HepG2 (cell line): ENCODE results near the gene ERF. TPM values are rescaled to one million over a fixed set of nuclear protein-coding genes. Genes with fewer than 3 reads are reported as not detected.

Experiments used
- ATM ChIP-seq: fragments of 450-650 bp; IDR thresholded peaks from 2 replicates; pipeline ENCODE4 v1.7.1; 2017; ENCODE audit warnings: mild to moderate bottlenecking, borderline replicate concordance
- DR1 ChIP-seq: sonication (generic); formaldehyde crosslinking; IDR thresholded peaks from 2 replicates; pipeline ENCODE4 v1.8.0; 2021; ENCODE audit warnings: mild to moderate bottlenecking, missing genetic modification reagents, inconsistent platforms
- HNRNPL ChIP-seq: fragments of 200-400 bp; formaldehyde crosslinking; IDR thresholded peaks from 2 replicates; pipeline ENCODE4 v1.6.1; 2017; ENCODE audit warnings: mild to moderate bottlenecking, low read depth, low read length
- ISX ChIP-seq: sonication (generic); formaldehyde crosslinking; conservative IDR thresholded peaks from 2 replicates; pipeline ENCODE4 v1.5.0; 2020; ENCODE audit warnings: missing genetic modification reagents
- NCOA1 ChIP-seq: sonication (generic); formaldehyde crosslinking; IDR thresholded peaks from 2 replicates; pipeline ENCODE4 v1.9.0; 2021; ENCODE audit warnings: missing genetic modification reagents
- RARG ChIP-seq: sonication (generic); formaldehyde crosslinking; IDR thresholded peaks from 2 replicates; pipeline ENCODE4 v1.4.0; 2020; ENCODE audit warnings: low read depth, mild to moderate bottlenecking, missing genetic modification reagents
- SALL2 ChIP-seq: sonication (generic); formaldehyde crosslinking; IDR thresholded peaks from 2 replicates; pipeline ENCODE4 v1.8.1; 2023; ENCODE audit warnings: mild to moderate bottlenecking, missing genetic modification reagents, inconsistent platforms
- SKI ChIP-seq: fragments of 450-650 bp; IDR thresholded peaks from one replicate; pipeline ENCODE4 v1.6.1; 2018; ENCODE audit warnings: mild to moderate bottlenecking; ENCODE audit not compliant: partially characterized antibody
- SRY ChIP-seq: sonication (generic); formaldehyde crosslinking; IDR thresholded peaks from 2 replicates; pipeline ENCODE4 v1.8.0; 2022; ENCODE audit warnings: mild to moderate bottlenecking, missing genetic modification reagents
- XRCC5 ChIP-seq: fragments of 200-400 bp; formaldehyde crosslinking; optimal IDR thresholded peaks from 2 replicates; pipeline ENCODE3; 2017; ENCODE audit warnings: mild to moderate bottlenecking, low read length
- ZNF660 ChIP-seq: sonication (generic); formaldehyde crosslinking; IDR thresholded peaks from 2 replicates; pipeline ENCODE4 v1.5.1; 2020; ENCODE audit warnings: mild to moderate bottlenecking, low read depth, missing genetic modification reagents, borderline replicate concordance
- ZNF841 ChIP-seq: sonication (generic); formaldehyde crosslinking; IDR thresholded peaks from 2 replicates; pipeline ENCODE4 v1.8.1; 2023; ENCODE audit warnings: missing genetic modification reagents, borderline replicate concordance
- polyA plus RNA-seq, 8 experiments: library from polyadenylated mRNA; depleted of rRNA in 3 of 8; stranded (reverse) in 7 of 8; unstranded in 1 of 8; fragments of >200 nt; fragmentation: Illumina TruSeq in 4 of 8; extraction: Trizol in 4 of 8; gene quantifications; 2 replicates each; pipeline versions ENCODE4 v1.2.1 to v1.2.3, GENCODE V29; 2011 to 2016; ENCODE audit warnings: low read depth in 4 of 8, missing spikeins in 1 of 8, mixed read lengths in 1 of 8; ENCODE audit not compliant: insufficient read depth in 1 of 8
- total RNA-seq, 5 experiments: library from RNA; depleted of rRNA; stranded (reverse); fragments of >200 nt; fragmentation: Illumina TruSeq; extraction: Trizol; gene quantifications; 2 replicates each; pipeline ENCODE4 v1.2.3, GENCODE V29; 2016; ENCODE audit warnings: low read depth in 1 of 5
- TF ChIP-seq, protein P1 (sequence below): sonication (generic); formaldehyde crosslinking; IDR thresholded peaks from 2 replicates; pipeline ENCODE4 v1.4.0; 2020; ENCODE audit warnings: mild to moderate bottlenecking, missing genetic modification reagents, borderline replicate concordance
- TF ChIP-seq, protein P2 (sequence below): sonication (generic); formaldehyde crosslinking; IDR thresholded peaks from 2 replicates; pipeline ENCODE4 v1.4.0; 2020; ENCODE audit warnings: missing genetic modification reagents
- TF ChIP-seq, protein P3 (sequence below): sonication (generic); formaldehyde crosslinking; IDR thresholded peaks from 2 replicates; pipeline ENCODE4 v1.4.0; 2020; ENCODE audit warnings: missing genetic modification reagents
- TF ChIP-seq, protein P4 (sequence below): sonication (generic); formaldehyde crosslinking; conservative IDR thresholded peaks from 2 replicates; pipeline ENCODE4 v1.8.0; 2022; ENCODE audit warnings: missing genetic modification reagents
- TF ChIP-seq, protein P5 (sequence below): IDR thresholded peaks from 2 replicates; pipeline ENCODE4 v1.6.1; 2016; ENCODE audit warnings: low read depth
- TF ChIP-seq, protein P6 (sequence below): sonication (generic); formaldehyde crosslinking; IDR thresholded peaks from 2 replicates; pipeline ENCODE4 v1.5.0; 2020; ENCODE audit warnings: missing genetic modification reagents

The ERF gene
- total and polyA plus RNA-seq, 2 of the 13 experiments (the other 11 are each of a cell fraction or from before 2014, with no cell fraction given): 67.1 to 69.9 TPM

DNA sequence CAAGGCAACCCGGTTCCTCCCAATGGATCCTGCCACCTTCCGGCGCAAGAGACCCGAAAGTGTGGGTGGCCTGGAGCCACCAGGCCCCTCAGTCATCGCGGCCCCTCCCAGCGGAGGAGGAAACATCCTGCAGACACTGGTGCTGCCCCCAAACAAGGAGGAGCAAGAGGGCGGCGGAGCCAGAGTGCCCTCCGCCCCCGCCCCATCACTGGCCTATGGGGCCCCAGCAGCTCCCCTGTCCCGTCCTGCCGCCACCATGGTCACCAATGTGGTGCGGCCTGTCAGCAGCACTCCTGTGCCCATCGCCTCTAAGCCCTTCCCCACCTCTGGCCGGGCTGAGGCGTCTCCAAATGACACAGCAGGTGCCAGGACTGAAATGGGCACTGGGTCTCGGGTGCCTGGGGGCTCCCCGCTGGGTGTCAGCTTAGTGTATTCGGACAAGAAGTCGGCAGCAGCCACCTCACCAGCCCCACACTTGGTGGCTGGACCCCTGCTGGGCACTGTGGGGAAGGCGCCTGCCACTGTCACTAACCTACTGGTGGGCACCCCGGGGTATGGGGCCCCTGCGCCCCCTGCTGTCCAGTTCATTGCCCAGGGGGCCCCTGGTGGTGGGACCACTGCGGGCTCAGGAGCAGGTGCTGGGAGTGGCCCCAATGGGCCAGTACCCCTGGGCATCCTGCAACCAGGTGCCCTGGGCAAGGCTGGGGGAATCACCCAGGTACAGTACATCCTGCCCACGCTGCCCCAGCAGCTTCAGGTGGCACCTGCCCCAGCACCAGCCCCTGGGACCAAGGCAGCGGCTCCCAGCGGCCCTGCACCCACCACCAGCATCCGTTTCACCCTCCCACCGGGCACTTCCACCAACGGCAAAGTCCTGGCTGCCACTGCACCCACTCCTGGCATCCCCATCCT lies 35.9 kb upstream of the ERF start (continued):
- TF ChIP-seq, protein P1, sequence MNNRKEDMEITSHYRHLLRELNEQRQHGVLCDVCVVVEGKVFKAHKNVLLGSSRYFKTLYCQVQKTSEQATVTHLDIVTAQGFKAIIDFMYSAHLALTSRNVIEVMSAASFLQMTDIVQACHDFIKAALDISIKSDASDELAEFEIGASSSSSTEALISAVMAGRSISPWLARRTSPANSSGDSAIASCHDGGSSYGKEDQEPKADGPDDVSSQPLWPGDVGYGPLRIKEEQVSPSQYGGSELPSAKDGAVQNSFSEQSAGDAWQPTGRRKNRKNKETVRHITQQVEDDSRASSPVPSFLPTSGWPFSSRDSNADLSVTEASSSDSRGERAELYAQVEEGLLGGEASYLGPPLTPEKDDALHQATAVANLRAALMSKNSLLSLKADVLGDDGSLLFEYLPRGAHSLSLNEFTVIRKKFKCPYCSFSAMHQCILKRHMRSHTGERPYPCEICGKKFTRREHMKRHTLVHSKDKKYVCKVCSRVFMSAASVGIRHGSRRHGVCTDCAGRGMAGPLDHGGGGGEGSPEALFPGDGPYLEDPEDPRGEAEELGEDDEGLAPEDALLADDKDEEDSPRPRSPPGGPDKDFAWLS: no peak
- TF ChIP-seq, protein P2, sequence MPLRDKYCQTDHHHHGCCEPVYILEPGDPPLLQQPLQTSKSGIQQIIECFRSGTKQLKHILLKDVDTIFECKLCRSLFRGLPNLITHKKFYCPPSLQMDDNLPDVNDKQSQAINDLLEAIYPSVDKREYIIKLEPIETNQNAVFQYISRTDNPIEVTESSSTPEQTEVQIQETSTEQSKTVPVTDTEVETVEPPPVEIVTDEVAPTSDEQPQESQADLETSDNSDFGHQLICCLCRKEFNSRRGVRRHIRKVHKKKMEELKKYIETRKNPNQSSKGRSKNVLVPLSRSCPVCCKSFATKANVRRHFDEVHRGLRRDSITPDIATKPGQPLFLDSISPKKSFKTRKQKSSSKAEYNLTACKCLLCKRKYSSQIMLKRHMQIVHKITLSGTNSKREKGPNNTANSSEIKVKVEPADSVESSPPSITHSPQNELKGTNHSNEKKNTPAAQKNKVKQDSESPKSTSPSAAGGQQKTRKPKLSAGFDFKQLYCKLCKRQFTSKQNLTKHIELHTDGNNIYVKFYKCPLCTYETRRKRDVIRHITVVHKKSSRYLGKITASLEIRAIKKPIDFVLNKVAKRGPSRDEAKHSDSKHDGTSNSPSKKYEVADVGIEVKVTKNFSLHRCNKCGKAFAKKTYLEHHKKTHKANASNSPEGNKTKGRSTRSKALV (CRISPR knock-in tag): no peak
- TF ChIP-seq SRY (CRISPR knock-in tag) (0 out of 2 replicates have a peak, but pooled peaks have one; percentile 14), ATM (no peak), ZNF660 (CRISPR knock-in tag) (no peak), XRCC5 (peak; percentile 86), SKI (no peak), ISX (CRISPR knock-in tag) (no peak), HNRNPL (peak; percentile 98), RARG (no peak), NCOA1 (CRISPR knock-in tag) (no peak), ZNF841 (no peak), SALL2 (CRISPR knock-in tag) (0 out of 2 replicates have a peak, but pooled peaks have one; percentile 25), DR1 (CRISPR knock-in tag) (0 out of 2 replicates have a peak, but pooled peaks have one; percentile 34)
- TF ChIP-seq, protein P3, sequence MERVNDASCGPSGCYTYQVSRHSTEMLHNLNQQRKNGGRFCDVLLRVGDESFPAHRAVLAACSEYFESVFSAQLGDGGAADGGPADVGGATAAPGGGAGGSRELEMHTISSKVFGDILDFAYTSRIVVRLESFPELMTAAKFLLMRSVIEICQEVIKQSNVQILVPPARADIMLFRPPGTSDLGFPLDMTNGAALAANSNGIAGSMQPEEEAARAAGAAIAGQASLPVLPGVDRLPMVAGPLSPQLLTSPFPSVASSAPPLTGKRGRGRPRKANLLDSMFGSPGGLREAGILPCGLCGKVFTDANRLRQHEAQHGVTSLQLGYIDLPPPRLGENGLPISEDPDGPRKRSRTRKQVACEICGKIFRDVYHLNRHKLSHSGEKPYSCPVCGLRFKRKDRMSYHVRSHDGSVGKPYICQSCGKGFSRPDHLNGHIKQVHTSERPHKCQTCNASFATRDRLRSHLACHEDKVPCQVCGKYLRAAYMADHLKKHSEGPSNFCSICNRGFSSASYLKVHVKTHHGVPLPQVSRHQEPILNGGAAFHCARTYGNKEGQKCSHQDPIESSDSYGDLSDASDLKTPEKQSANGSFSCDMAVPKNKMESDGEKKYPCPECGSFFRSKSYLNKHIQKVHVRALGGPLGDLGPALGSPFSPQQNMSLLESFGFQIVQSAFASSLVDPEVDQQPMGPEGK: peak; percentile 67
- TF ChIP-seq, protein P4, sequence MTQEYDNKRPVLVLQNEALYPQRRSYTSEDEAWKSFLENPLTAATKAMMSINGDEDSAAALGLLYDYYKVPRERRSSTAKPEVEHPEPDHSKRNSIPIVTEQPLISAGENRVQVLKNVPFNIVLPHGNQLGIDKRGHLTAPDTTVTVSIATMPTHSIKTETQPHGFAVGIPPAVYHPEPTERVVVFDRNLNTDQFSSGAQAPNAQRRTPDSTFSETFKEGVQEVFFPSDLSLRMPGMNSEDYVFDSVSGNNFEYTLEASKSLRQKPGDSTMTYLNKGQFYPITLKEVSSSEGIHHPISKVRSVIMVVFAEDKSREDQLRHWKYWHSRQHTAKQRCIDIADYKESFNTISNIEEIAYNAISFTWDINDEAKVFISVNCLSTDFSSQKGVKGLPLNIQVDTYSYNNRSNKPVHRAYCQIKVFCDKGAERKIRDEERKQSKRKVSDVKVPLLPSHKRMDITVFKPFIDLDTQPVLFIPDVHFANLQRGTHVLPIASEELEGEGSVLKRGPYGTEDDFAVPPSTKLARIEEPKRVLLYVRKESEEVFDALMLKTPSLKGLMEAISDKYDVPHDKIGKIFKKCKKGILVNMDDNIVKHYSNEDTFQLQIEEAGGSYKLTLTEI: no peak
- TF ChIP-seq, protein P5, sequence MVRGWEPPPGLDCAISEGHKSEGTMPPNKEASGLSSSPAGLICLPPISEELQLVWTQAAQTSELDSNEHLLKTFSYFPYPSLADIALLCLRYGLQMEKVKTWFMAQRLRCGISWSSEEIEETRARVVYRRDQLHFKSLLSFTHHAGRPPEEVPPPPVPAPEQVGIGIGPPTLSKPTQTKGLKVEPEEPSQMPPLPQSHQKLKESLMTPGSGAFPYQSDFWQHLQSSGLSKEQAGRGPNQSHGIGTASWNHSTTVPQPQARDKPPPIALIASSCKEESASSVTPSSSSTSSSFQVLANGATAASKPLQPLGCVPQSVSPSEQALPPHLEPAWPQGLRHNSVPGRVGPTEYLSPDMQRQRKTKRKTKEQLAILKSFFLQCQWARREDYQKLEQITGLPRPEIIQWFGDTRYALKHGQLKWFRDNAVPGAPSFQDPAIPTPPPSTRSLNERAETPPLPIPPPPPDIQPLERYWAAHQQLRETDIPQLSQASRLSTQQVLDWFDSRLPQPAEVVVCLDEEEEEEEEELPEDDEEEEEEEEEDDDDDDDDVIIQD (CRISPR knock-in tag): no peak
- TF ChIP-seq, protein P6, sequence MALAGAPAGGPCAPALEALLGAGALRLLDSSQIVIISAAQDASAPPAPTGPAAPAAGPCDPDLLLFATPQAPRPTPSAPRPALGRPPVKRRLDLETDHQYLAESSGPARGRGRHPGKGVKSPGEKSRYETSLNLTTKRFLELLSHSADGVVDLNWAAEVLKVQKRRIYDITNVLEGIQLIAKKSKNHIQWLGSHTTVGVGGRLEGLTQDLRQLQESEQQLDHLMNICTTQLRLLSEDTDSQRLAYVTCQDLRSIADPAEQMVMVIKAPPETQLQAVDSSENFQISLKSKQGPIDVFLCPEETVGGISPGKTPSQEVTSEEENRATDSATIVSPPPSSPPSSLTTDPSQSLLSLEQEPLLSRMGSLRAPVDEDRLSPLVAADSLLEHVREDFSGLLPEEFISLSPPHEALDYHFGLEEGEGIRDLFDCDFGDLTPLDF: no peak
